ENCODE data around the gene HNRNPA2B1.
"Not testable (repeated sequence)": the region's sequence is repeated elsewhere in the genome, so short reads cannot be mapped to it uniquely, and the experiment has no call there.

The HNRNPA2B1 gene

DNA sequence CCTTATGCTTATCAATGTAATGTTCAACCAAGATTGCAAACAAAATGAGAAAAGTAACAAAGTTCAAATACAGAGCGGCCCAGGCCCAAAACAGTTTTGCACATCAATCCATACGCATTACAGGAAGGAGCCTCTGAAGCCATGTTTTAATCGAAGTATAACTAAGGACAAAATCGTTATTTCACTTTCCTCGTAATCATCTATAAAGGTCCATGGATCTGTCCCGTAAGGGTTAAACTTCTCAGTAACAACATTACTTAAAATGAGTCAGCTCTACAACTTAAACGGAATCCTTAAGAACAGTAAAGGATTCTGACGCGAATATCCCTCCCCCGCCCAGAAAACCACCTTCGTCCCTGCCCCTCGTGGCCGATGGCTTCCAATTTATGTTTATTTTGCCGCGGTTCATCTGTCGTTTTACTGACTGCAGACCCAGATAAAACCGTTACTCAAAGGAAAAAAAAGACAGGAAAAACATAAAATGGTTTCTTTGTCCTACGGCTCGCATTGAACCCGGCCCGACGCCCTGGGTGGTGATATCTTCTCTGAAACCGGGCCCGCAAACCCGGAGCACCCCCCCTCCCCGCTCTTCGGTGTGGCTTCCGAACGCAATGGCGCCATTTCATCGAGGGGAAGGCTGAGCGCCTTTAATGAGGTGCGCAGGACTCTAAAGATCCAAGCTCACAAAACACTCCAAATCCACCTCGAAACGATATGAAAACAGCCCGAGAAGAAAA is 1.1 kb downstream of the HNRNPA2B1 start:
- in situ Hi-C loops (cut with HindIII; ENCODE audit: low pct_ligation_motif_present, low pct_unique_long_range_greater_than_20kb, low sequenced_read_pairs) = loop anchor here (25.0 kb wide), 1 partner anchor 112 kb away; no protein-coding TSS in a partner anchor
- peak; percentile 67 for DNase-seq

DNA sequence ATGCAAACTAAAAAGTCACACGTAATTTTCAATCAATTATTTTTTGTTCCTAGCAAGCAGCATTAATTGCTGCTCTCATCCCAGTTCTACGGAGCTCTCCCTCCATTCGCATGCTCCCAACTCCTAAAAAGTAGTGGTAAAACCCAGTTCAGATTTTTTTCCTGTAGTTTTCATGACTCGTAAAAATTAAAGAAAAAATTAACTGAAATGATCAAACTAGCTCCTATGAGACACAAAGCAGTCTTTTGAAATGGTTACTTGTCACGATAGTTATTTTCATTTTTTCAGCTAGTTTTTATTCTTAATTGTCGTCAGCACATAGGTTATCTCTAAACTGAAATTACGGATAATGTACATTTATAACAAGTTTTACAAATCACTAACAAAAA is 1.8 kb downstream of the HNRNPA2B1 start:
- in situ Hi-C loops (cut with HindIII; ENCODE audit: low pct_ligation_motif_present, low pct_unique_long_range_greater_than_20kb, low sequenced_read_pairs) = loop anchor here (25.0 kb wide), 1 partner anchor 111 kb away; no protein-coding TSS in a partner anchor
- no peak for DNase-seq

DNA sequence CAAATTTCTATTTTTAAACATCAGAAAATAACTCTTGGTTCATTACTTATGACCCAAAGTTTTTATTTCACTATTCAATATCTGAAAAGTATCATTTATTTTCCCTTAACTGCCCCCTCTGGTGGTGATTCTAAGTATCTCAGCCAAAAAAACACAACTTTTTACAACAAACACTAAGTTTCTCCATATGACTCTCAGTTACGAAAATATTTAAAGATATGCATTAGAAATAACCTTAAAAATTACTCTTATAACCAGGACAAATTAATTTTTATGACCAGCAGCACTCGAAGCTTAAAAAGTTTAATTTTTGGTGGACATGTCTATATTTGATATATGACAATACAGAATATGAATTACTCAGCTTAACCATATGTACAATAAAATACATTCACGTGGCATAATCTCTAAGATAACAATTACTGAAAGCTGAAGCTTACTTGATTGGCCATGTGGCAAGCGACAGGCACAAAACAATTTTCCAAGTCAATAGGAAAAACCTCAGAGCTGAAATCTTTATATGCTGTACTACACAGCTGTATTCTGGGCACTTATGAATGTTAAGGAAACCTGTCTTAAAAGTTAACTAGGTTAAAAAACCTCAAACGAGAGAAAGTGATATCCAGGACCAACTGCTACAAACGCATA is 2.3 kb downstream of the HNRNPA2B1 start:
- peak; percentile 60 for DNase-seq
- in situ Hi-C loops (cut with HindIII; ENCODE audit: low pct_ligation_motif_present, low pct_unique_long_range_greater_than_20kb, low sequenced_read_pairs) = loop anchor here (25.0 kb wide), 1 partner anchor 111 kb away; no protein-coding TSS in a partner anchor

DNA sequence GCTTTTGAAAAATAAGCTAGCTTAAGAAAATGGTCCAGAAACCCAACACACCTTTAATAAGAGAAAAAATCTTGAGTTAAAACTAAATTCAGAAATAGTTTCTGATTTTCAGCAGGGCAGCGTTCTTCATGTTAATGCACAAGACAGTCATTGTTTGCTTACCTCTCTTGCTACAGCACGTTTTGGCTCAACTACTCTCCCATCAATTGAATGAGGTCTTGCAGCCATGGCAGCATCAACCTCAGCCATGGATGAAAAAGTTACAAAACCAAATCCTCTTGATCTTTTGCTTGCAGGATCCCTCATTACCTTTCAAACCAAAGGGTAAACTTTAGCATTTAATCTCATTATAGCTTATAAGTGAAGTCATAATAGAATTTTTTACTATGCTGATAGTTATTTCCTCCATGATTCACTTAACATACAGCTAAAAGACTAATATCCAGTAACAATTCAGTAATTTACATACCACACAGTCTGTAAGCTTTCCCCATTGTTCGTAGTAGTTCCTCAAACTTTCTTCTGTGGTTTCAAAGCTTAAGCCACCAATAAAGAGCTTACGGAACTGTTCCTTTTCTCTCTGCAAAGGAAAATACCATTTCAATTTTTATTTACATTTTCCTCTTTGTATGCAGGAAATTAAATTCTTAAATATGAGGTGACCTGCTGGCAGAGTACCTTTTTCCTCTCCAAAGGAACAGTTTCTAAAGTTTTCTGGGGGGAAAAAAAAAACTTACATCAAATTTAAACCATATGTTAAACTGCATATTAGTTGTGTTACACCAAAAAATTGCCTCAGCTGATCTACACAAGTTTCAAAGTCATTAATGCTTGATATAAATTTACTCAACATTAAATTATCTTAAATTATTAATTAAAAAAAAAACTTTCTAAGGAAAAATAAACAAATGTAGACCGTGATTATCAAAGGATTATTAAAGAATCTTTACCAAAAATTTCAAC is 3.1 kb downstream of the HNRNPA2B1 start:
- in situ Hi-C loops (cut with HindIII; ENCODE audit: low pct_ligation_motif_present, low pct_unique_long_range_greater_than_20kb, low sequenced_read_pairs) = loop anchor here (25.0 kb wide), 1 partner anchor 110 kb away; no protein-coding TSS in a partner anchor

DNA sequence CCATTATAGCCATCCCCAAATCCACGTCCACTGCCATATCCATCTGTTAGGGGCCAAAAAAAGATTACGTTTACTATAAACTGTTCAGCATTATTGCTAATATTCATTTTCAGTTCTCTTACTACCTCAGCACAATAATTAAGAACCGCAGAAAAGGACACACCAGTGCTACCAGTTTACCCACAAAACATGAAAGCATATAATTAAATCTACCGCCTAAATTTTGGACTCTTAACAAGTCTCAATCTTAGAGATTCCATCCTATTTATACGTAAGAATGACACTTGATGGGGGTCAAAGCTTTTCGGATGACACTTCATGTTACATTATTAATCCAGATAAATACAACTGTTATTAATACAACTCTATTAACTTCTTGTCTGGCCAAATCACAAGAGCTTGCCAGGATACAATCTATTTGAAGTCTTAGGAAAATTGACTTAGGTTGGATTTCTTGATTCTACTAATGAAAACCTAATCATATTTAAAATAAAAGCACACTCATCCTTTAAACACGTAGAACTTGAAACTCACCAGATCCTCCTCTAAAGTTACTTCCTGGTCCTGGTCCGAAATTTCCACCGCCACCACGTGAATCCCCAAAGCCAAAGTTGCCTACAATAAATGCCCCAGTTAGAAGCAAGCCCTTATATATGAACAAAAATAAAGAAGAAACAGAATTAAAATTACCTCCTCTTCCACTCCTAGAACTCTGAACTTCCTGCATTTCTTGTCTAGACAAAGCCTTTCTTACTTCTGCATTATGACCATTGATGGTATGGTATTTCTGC is 4.5 kb downstream of the HNRNPA2B1 start:
- in situ Hi-C loops (cut with HindIII; ENCODE audit: low pct_ligation_motif_present, low pct_unique_long_range_greater_than_20kb, low sequenced_read_pairs) = loop anchor here (25.0 kb wide), 1 partner anchor 109 kb away; no protein-coding TSS in a partner anchor
- DNase-seq = no peak

More for the DNA sequence above, 3.1 kb downstream of the HNRNPA2B1 start:
- DNase-seq = no peak

DNA sequence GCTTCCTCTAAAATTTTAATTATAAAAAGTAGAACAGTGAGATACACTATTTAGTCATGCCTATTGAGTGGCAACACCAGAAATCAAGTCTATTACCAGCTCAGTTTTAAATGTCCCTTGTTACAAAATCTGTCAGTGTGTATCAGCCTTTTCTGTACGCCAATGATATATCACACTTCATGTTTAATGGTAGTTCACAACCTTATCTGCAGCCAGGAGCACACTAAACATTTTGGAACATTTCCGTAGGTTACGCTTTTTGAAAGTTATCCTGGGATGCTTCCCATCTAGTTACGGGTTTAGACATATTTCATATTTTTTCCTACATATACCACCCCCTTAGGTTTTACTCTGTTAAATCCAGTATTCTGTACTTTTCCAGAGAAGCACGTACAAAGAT is 5.4 kb downstream of the HNRNPA2B1 start:
- no peak for DNase-seq
- in situ Hi-C loops (cut with HindIII; ENCODE audit: low pct_ligation_motif_present, low pct_unique_long_range_greater_than_20kb, low sequenced_read_pairs) = loop anchor here (25.0 kb wide), 1 partner anchor 108 kb away; no protein-coding TSS in a partner anchor

DNA sequence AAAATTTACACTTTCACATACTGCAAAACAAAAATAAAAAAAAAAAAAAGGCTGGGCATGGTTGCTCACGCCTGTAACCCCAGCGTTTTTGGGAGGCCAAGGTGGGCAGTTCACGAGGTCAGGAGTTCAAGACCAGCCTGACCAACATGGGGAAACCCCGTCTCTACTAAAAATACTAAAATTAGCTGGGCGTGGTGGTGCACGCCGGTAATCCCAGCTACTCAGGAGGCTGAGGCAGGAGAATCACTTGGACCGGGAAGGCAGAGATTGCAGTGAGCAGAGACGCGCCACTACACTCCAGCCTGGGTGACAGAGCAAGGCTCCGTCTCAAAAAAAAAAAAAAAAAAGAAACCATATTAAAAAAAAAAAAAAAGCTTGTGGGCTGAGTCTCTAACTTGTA is 5.8 kb downstream of the HNRNPA2B1 start:
- in situ Hi-C loops (cut with HindIII; ENCODE audit: low pct_ligation_motif_present, low pct_unique_long_range_greater_than_20kb, low sequenced_read_pairs) = loop anchor here (25.0 kb wide), 1 partner anchor 107 kb away; no protein-coding TSS in a partner anchor
- not testable (repeated sequence) for DNase-seq

DNA sequence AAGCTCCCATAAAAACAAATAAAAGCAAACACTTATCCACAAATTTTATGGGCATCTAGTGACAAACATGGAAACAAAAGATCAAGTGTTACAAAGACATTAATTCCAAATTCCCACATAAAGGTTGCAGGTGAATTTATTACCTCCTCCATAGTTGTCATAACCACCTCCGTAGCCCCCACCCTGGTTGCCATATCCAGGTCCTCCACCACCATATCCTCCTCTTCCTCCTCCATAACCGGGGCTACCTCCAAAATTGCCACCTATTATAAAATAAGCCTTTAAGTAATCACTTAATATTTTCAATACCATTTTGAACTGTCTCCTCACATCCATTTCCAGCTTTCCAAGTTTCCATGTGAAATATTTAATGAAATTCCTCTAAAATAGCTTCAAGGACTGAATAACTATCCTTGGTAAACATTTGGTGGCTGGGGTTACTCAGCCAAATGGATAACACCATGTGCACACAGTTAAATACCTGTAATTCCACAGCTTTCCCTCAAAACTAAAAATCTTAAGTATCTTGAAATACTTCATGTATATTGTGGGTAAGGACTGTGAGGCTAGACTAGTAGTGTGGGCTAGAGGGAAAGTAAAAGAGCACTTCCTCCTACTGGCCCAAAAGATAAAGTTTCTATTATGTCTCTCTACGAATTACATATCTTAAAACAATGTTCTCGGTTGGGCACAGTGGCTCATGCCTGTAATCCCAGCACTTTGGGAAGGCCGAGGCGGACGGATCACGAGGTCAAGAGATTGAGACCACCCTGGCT is 6.9 kb downstream of the HNRNPA2B1 start:
- in situ Hi-C loops (cut with HindIII; ENCODE audit: low pct_ligation_motif_present, low pct_unique_long_range_greater_than_20kb, low sequenced_read_pairs) = loop anchor here (25.0 kb wide), 1 partner anchor 106 kb away; no protein-coding TSS in a partner anchor
- no peak for DNase-seq

DNA sequence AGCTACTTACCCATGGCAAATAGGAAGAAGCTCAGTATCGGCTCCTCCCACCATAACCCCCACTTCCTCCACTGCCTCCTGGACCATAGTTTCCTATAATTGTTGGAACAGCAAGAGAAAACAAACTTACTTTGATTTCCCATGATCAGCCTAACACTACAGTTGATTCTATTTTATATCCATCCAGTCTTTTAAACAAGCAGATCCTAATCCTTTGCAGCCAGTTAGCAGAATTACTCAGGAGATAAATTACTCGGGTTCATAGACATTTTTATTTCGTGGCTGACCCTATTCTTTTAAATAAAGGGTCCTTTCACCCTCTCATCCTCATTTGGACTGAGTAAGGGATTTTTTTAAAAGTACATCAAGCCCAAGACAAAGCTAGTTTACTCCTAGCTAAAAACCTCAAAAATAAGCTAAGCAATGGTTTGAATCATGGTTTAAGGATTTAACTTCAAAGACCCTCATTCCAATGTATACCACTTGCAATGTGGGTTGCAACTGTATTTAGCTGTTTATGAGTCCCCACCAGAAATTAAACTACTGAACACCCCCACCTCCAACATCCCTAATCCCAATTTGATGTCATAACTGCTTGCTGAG is 8.0 kb downstream of the HNRNPA2B1 start:
- DNase-seq = no peak
- in situ Hi-C loops (cut with HindIII; ENCODE audit: low pct_ligation_motif_present, low pct_unique_long_range_greater_than_20kb, low sequenced_read_pairs) = loop anchor here (25.0 kb wide), 1 partner anchor 105 kb away; no protein-coding TSS in a partner anchor

DNA sequence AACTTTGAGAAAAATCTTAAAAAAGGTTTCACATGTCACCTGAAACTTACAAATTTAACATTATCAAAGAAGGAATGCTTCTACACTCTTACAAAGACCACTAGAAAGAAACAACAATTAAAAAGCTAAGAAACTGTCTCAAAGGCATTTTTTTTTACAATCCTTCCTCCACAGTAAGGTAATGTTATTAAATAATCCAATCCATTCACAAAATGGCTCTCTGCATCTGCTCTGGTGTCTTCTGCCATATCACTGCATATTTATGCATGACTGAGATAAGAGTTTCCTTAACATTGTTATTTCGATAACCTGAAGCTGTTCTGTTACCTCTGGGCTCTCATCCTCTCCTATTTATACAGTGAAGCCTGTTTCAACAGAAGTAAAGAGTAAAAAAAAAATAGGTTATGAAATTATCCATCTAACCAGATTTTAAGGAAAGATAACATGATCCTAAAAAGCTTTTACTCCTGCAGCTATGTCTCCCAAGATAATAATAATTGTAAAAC is 8.5 kb downstream of the HNRNPA2B1 start:
- in situ Hi-C loops (cut with HindIII; ENCODE audit: low pct_ligation_motif_present, low pct_unique_long_range_greater_than_20kb, low sequenced_read_pairs) = loop anchor here (25.0 kb wide), 1 partner anchor 105 kb away; no protein-coding TSS in a partner anchor
- DNase-seq = no peak

DNA sequence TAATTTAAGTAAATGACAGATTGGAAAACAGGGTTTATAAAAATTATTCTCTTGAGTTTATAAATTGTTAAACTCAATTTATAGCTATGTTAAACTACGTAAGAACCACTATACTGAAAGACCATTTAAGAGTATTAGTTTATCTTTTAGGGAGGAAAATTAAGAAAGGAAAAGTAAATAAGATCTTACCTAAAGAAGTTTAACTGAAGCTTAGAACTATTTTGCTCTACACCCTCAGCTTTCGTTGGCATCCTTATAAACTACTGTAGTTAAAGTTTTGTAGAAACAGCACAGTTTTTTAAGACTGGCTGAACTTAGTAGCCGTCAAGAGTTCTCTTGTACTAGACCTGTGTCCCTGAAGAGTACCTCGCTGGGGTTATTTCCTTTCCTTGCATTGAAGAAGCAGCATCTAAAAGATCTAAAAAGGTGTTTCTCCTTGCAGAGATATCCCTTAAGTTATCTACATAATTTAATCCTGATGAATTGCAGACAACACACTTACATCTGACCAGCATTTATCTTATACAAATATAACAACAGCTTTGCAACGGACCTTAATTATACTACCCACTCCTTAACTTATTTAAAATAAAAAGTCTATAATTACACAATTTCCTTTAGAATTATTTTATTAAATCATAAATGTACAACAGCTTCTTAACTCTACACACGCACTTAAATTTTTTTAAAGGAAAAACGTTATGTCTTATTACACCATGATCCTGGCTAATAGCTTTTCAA is 9.1 kb downstream of the HNRNPA2B1 start:
- in situ Hi-C loops (cut with HindIII; ENCODE audit: low pct_ligation_motif_present, low pct_unique_long_range_greater_than_20kb, low sequenced_read_pairs) = loop anchor here (25.0 kb wide), 1 partner anchor 104 kb away; no protein-coding TSS in a partner anchor
- DNase-seq = no peak

DNA sequence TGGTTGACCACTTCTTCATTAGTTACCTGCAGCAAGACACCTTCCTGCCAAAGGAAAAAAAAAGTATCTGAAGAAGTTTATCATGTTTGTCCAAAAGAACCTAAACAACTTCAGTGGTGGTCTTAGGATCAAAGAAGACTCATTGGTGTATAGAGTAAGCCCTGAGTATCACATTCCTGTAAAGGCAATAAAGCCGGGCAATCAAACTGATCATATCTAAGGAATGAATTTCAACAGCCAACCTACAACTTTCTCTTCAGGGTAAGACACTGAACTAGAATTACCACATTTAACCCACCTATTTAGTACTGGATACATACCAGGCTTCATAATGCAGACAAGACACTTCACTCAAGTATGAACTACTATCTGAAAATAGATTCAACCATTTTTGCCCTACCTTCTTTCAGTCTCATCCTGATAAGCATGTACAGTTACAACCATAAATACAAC is 10.1 kb downstream of the HNRNPA2B1 start:
- in situ Hi-C loops (cut with HindIII; ENCODE audit: low pct_ligation_motif_present, low pct_unique_long_range_greater_than_20kb, low sequenced_read_pairs) = loop anchor here (25.0 kb wide), 1 partner anchor 103 kb away; no protein-coding TSS in a partner anchor

DNA sequence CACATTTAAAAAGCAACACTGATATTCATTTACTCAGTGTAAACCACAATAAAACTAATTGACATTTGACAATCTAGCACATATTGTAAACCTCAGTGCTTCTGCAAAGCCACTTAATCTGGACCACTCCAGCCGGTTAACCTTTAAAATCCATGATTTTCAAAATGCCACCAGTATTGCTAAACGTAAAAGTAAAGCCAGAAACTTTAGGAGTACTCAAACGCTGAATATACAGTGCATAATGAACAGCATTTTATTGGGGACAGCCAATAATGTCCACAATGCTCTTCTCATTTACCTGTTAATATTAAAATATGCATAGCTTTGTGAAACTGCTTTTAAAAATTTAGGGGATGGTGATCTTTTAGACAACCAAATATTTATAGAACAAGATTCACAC is 10.8 kb downstream of the HNRNPA2B1 start:
- in situ Hi-C loops (cut with HindIII; ENCODE audit: low pct_ligation_motif_present, low pct_unique_long_range_greater_than_20kb, low sequenced_read_pairs) = loop anchor here (25.0 kb wide), 1 partner anchor 102 kb away; no protein-coding TSS in a partner anchor
- DNase-seq = no peak

More for the DNA sequence above, 10.1 kb downstream of the HNRNPA2B1 start:
- DNase-seq = no peak

DNA sequence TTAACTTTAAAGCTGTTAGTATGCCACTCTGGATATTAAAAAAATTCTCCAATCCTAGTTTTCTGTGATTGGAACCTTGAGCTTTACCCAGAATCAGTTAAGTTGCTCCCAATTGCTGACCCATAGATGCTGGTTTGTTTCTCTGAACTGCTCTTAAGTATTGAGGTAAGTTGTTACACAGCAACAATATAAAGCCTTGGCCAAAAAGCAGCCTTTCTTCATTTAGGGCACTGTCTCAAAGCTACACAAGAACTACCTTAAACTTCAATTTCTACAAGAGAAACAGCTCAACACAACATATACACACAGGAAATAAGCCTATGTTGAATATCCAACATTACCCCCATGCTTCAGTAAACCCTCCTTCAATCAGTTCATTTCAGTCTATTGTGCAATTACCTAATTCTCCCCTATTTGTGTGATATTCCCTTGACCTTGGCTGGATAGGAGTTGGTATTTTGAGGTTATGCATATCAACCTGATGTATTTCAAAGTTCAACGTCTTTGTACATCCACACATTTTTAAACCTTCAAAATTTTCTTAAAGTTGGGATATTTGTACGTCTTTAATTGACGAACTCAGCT is 11.5 kb downstream of the HNRNPA2B1 start:
- in situ Hi-C loops (cut with HindIII; ENCODE audit: low pct_ligation_motif_present, low pct_unique_long_range_greater_than_20kb, low sequenced_read_pairs) = loop anchor here (25.0 kb wide), 1 partner anchor 102 kb away; no protein-coding TSS in a partner anchor
- DNase-seq = no peak
